Ureter (tissue), 1 donor: ENCODE data around the gene PRND. TPM values are rescaled to one million over a fixed set of nuclear protein-coding genes. Genes with fewer than 3 reads are reported as not detected.
A peak's percentile ranks its signal among the peaks of the same experiment; 100 is the strongest.
"Not testable (repeated sequence)": the region's sequence is repeated elsewhere in the genome, so short reads cannot be mapped to it uniquely, and the experiment has no call there.

Source experiments
- DNase-seq: peaks from one replicate; pipeline ENCODE4 v3.0.0-alpha.2; 2020; ENCODE audit warnings: low spot score
- total RNA-seq: library from RNA; stranded (reverse); gene quantifications from one replicate; pipeline ENCODE4 v1.2.4, GENCODE V29; 2023
- donor health status: DM: yes; HTN: yes; CAD: no.

PRND gene
- total RNA-seq, 1 donor from 2014 or later: not detected

DNA sequence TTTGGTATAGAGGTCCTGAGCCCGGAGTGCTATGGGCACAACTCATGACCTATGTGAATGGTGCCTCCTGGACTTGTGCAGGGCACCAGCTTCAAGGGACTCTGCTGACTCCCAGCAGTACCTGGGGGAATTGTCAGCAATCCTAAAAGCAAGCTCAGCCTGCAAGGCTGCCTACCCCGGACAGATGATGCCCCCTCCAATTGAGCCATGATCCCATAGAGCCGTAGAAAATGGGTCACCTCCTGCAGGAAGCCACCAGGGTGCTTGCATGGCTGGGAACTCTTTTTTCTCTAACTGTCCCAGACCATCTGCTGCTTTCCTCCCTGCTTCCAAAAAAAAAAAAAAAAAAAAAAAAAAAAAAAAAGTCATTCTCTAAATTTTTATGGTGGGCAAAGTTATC is 12.9 kb upstream of the PRND start:
- no peak for DNase-seq

DNA sequence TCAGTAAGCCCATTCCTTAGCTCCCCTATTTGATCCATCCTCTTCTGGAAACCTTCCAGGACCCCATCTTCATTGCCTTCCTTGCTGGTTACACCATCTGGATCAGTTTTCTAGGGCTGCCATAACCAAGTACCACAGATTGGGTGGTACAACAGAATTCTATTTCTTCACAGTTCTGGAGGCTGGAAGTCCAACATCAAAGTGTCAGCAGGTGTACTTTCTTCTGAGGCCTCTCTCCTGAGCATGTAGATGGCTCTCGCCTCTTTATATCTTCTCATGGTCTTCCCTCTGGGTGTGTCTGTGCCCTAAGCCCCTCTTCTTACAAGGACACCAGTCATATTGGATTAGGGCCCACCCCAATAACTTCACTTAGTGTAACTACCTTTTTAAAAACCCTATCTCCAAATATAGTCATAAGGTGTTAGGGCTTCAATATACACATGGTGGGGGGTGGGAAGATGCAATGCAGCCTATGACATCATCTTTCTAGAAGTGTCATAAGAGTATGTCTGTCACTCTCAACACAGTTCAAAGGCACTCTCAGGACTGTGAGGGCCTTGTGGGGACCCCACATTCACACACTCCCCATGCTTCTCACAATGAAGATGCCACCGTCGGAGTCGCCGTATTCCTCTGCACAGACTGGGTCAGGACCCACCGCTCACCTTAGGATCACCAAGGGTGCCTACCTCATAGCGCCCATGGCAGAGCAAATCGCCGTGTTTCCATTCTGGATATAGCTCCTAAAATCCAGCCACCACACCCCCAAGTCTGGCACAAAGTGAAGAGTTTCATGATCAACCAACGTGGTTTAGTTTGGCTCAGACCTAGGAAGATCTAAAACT is 12.2 kb upstream of the PRND start:
- DNase-seq: no peak

DNA sequence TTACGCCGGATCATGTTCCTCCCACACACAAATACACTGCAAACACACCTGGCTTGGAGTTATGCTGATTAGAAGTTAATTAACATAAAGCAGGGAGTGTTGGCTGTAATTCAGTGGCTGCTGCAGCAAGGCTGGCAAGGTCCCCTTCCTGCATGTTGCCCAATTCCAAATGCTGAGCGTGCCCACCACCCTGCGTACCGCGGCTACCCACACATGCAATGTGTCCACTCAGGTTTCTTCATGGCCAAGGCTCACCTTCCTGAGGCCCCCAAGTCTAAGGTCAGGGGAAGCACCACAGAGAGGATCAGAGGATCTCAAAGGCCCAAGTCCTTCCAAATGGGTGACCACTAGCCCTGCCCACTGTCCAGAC is 11.6 kb upstream of the PRND start:
- DNase-seq: no peak

DNA sequence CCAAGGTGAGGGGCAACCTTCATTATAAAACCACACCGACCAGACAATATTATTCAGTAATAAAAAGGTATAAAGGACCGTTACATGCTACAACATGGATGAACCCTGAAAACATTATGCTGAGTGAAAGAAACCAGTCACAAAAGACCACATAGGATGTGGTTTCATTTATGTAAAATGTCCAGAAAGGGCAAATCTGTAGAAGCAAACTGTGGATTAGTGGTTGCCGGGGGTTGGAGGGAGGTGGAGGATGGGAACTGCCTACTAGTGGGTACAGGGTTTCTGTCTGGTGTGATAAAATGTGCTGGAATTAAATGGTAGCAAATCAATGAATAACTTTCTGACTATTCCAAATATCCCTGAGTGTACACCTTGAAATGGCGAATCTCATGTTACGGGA is 10.2 kb upstream of the PRND start:
- DNase-seq: no peak

DNA sequence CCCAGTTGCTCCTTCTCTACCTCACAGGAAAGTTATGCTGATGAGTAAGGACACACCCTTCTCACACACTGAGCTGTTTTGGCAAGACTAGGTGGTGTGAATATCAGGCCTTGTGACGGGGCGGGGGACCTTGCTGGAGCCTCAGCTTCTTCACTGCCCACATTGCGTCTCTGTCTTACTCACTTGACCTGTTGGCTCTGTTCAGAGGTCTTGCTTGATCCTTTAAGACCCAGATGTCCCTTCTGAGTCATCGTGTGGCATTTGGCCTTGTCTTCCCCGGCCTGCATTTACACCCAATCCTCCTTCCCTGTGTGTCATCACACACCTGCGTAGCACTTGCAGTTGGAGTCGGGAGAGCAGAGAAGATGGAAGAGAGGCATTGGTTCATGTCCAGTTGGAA is 8.3 kb upstream of the PRND start:
- no peak for DNase-seq

DNA sequence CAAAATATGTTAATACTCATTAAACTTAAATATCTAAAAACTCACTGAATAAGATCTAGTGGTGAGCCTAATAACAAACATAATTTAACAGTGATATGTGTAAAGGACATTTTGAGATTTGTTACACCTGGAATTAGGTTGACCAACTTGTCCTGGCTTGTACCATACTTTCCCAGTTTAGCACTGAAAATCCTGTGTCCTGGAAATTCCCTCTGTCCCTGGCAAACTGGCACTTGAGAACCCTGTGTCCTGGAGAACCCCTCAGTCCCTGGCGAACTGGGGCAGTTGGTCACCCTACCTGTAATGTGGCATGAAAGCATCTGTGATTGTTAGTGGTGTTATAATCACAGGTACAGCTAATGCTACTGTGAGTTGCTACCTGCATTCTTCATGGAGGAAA is 6.9 kb upstream of the PRND start:
- no peak for DNase-seq

DNA sequence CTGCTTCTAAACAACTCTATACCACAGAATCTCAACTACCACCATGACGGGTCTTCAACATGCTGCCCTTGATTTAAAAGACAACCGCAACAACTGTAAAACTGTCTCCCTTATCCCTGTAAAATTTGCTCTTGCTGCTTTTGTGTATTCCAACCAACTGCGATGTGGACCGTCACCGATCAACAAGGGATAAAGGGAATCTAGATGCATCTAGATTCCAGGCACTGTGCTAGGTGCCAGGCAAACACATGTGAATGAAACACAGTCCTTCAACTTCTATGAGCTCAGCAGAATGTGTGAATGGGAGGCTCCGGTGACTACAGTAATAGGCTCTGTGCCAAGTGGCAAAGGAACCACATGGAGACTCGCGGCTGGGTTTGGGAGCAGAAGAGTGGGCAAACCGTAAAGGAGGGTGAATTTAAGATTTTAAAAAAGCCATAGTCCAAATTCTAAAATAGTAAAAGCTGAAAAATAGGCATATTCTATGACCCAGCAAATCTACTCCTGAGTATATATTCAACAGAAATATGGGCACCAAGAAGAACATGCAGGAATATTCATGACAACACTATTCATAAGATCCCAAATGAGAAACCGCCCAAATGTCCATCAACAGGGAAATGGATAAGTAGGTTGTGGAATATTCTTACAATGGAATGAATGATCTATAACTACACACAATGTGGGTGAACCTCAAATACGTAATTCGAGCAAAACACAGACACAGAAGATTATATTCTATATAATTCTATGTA is 3.7 kb upstream of the PRND start:
- DNase-seq: no peak

DNA sequence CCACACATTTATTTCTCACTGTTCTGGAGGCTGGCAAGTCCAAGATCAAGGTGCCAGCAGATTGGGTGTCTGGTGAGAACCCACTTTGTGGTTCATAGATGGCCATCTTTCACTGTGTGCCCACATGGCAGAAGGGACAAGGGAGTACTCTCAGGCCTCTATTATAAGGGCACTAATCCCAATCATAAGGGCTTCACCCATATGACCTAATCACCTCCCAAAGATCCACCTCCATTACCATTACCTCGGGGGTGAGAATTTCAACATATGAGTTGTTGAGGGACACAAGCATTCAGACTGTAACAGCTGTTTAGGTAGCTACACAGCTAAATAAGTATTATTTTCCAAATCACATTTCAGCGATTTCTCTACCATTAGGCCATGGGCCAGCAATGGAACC is 2.5 kb upstream of the PRND start:
- no peak for DNase-seq

DNA sequence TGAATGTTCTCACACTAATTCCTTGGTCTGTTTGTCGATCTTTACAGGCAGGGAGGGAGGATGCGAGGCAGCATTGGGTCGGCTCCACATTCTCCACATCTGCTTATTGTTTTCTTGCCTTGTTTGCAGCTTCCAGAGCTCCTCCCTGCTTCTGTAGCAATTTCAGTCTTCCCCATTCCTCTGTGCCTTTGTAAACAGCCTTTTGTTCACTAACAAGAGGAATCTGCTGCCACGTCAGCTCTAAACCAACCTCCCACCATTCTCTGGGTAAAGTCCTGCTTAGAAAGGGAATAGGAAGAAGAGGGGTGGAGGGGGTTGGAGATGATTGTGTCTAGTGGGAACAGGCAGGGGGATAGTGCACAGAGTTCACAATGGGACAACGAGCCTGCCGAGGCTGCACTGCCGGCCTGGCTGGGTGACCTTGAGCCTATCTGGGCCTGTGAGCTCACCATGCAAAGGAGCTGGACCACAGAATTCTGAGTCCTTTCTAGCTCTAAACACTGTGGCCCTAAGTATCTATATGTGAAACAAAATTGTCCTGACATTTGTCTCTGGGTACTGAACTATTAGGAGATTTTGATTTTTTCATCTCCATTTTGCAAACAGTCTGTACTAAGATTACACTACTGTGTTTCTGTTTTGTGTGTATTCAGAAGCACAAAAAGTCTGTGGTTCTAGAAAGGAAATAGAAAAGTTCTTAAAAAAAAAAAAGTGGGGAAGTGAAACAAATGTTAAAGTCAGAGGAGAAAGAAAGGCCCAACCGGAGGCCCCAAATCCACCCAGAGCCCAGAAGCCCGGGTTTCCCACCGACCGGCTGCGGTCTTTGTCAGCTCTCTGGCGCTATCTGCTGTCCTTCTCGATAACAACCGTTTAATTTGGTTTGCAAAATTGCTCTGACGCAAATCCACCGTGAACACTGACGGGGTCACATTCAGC is 1.4 kb upstream of the PRND start:
- DNase-seq: peak; percentile 85

DNA sequence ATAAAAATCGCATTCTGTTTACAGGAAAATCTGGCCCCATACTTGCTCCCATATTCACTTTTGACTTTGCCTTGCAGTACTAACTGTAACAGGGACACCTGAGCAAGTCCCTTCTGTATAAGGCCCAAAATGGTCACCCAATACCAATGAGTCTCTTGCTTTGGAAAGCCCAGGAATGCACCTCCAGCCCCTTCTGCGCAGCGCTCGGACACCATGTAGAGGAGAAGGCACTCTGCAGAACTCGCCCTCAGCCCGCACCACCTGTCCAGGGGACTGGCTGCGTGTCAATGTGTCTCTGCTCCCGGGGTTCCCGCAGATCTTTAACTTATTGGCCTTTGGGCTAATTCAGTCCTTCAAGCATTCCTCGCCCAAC is 746 bp upstream of the PRND start:
- DNase-seq: no peak

DNA sequence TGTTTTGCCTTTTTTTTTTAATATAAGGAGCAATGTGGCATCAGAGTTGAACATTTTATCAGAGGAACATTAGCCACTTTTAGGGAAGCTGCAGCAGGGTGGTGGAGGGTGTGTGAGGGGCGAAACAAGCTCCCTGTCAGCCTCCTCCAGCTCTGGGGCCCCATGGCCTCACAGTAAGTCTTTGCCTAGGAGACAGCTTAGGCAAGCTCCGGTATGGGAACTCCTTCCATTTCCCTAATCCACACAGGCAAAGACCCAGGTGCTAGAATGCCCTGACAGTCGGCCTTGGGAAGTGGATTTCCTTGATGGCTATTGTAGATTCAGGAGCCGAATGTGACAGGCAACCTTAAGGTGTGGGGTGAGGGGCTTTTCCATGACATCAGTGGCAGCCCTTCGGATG is 862 bp downstream of the PRND start:
- no peak for DNase-seq

DNA sequence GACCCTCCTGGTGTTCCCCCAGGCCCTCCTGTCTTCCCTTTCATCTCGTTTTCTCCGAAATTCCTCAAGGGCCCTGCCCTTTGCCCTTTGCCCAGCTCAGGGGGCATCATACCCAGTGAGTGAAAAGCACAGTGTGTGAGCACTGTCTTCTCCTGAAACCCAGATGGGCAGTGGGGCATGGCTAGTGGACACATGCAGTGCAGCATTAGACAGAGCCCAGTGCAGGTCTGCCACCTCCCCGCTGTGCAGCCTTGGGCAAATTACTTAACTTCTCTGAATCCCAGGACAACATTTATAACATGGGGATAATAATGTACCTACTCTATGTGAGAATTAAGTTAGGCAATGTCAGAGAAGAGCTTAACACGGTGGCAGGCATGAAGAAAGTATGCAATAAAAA is 1.3 kb downstream of the PRND start:
- DNase-seq: no peak

DNA sequence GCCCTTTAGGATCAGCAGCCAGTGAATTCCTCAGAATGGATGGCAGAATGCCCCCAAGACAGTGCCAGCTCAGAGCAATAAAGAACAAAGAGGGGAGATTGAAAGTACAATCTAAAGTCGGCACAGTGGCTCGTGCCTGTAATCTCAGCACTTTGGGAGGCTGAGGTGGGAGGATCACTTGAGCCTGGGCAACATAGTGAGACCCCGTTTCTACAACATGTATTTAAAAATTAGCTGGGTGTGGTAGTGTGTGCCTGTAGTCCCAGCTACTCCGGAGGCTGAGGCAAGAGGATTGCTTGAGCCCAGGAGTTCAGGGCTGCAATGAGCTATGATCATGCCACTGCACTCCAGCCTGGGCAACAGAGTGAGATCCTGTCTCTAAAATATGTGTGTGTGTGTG is 1.8 kb downstream of the PRND start:
- not testable (repeated sequence) for DNase-seq

DNA sequence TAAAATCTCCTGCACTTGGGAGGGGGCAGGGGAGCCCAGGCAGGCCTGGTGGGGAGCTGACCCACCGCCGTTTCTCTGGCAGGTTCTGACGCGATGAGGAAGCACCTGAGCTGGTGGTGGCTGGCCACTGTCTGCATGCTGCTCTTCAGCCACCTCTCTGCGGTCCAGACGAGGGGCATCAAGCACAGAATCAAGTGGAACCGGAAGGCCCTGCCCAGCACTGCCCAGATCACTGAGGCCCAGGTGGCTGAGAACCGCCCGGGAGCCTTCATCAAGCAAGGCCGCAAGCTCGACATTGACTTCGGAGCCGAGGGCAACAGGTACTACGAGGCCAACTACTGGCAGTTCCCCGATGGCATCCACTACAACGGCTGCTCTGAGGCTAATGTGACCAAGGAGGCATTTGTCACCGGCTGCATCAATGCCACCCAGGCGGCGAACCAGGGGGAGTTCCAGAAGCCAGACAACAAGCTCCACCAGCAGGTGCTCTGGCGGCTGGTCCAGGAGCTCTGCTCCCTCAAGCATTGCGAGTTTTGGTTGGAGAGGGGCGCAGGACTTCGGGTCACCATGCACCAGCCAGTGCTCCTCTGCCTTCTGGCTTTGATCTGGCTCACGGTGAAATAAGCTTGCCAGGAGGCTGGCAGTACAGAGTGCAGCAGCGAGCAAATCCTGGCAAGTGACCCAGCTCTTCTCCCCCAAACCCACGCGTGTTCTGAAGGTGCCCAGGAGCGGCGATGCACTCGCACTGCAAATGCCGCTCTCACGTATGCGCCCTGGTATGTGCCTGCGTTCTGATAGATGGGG is 3.0 kb downstream of the PRND start:
- no peak for DNase-seq

DNA sequence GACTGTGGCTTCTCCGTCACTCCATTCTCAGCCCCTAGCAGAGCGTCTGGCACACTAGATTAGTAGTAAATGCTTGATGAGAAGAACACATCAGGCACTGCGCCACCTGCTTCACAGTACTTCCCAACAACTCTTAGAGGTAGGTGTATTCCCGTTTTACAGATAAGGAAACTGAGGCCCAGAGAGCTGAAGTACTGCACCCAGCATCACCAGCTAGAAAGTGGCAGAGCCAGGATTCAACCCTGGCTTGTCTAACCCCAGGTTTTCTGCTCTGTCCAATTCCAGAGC is 3.5 kb downstream of the PRND start:
- no peak for DNase-seq

DNA sequence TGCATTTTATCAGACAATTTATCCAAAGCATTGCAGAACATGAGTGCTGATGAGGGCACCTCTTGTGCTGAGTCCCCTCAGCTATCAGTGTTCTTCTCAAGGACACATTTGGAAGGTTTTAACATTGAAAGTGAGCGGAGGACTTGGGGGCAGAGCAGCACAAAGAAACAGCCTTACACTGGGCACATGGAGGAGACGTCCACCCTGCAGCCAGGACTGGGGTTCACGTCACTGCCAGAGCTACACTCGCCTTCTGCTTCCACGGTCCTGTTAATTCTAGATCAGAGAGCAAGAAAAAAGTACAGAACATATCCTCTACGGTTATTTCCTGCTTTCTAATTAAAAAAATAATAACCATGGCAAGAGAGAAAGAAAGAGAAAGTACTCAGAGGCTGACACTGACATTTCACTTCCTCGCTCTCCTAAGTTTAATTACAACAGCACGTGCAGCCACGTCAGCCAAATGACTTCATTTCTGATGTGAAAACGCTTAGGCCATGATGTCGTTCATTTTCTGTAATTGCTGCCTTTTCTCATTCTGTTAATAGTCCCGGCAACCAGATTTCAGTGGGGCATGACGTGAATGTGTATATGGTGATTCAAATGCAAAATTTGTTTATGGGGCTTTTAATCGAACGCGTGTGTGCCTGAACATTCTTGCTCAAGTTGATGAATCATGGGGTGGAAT is 5.1 kb downstream of the PRND start:
- no peak for DNase-seq

DNA sequence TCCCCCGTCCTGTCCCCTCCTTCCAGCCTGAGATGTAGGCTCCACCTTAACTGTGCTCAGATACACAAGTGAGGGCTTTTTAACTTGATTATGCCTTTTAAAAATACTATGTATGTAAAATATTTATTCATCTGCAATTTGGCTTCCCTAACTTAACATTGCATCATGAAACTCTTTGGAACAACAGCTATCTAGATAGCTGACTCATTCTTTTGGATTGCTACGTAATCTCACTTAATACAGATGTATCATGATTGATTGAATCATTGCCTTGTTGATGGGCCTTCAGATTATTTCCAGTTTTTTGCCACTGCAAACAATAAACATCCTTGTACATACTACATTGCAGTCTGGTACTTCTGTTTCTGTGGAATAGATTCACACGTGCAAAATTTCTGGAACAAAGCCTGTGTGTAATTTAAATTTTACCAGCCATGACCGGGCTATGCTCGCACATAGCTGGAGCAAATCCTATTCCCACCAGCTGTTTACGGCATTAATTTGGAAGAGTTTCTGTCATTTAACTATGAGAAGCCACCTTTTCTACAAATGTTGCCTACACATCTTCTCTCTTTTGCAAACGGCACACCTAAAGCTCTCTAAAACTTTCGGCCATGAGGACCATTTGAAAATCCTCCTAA is 6.5 kb downstream of the PRND start:
- no peak for DNase-seq

DNA sequence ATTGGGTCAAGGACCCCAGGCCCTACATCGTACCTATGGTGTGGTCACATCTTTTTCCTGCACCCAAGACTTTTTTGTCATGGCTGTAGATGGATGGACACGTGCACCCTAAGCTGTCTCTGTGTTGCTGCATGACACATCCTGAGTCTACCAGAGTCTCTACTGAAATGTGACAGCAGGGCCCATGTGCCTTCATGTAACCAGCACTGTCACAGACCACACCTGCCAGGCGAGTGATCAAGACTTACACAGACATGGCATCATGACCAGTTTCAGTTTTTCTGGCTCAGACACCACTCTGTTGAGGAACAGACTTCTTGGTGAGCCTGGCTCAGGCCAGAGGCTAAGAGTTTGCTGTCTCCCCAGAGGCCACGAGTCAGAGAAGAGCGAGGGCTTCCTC is 7.6 kb downstream of the PRND start:
- no peak for DNase-seq

DNA sequence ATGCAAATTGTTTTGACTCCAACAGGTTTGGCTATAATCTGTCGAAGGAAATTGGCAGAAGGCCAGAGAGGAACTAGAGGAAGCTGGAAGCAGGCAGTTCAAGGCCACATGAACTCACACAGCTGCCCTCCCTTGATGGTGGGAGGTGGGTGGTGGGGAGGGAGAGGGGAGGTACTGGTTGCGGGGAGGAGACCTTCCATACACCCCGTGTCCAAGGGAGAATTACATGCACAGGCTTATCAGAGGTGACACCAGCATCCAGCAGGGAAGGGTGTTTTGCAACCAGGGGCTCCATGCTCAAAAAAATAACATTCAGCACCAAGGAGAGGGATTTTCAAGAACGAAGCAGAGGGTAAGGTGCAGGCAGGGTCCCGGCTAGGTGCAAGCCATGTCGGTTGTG is 9.1 kb downstream of the PRND start:
- no peak for DNase-seq

DNA sequence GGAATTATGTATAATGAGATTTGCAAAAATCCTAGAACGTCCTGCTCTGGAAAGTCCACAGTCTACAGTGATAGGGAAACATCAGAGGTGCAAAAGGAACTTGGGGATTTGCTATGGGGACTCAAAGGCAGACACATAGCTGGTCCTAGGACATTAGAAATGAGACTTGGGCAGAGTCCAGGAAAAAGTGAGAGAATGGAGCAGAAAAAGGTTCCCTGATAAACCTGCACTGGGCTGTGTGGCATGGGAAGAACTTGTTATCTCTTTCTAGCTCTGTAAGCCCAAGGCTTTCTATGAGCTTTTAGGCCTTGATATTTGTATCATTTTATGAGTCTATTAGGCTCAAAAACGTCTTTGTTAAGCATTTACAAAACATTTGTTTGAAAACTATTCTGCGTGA is 15.2 kb downstream of the PRND start:
- no peak for DNase-seq
